Fibroblast of pulmonary artery (primary cell): ENCODE measurements around the gene DPP6.

Experiments
- DNase-seq: peaks from one replicate; pipeline ENCODE4 v3.0.0-alpha.2; 2010; ENCODE audit warnings: low read depth
- H3K4me3 ChIP-seq: replicated peaks from 2 replicates; pipeline ENCODE4 v1.5.1; 2011; ENCODE audit warnings: low read depth, mild to moderate bottlenecking, control low read depth, low read length, moderate library complexity
- CTCF ChIP-seq: IDR thresholded peaks from 2 replicates; pipeline ENCODE4 v1.5.1; 2011; ENCODE audit warnings: mild to moderate bottlenecking, control low read depth, low read length, inconsistent platforms; ENCODE audit errors: missing control alignments

Gene DPP6

GRCh38 chr7:154746571-154747360, 694.6 kb downstream of the DPP6 start:
- TF ChIP-seq CTCF: no peak
- no peak overlapping the region for H3K4me3 ChIP-seq
- DNase-seq: no peak

GRCh38 chr7:154748089-154748786, 696.0 kb downstream of the DPP6 start:
- TF ChIP-seq CTCF: no peak
- H3K4me3 ChIP-seq: no peak overlapping the region
- no peak for DNase-seq

- no peak for TF ChIP-seq CTCF
- no peak overlapping the region for H3K4me3 ChIP-seq
- DNase-seq: no peak
These were observed 698.2 kb downstream of the DPP6 start for GRCh38 chr7:154750353-154750801.

- H3K4me3 ChIP-seq: no peak overlapping the region
- TF ChIP-seq CTCF: no peak
- DNase-seq: no peak
These were observed 701.0 kb downstream of the DPP6 start for GRCh38 chr7:154753226-154753625.

GRCh38 chr7:154757756-154758155, 705.6 kb downstream of the DPP6 start:
- no peak for DNase-seq
- H3K4me3 ChIP-seq: no peak overlapping the region
- TF ChIP-seq CTCF: no peak

- H3K4me3 ChIP-seq: no peak overlapping the region
- no peak for TF ChIP-seq CTCF
- DNase-seq: no peak
These were observed 707.8 kb downstream of the DPP6 start for GRCh38 chr7:154759989-154760388.
